Measurements from ENCODE around the gene KLK14. TPM values are rescaled to one million over a fixed set of nuclear protein-coding genes. Genes with fewer than 3 reads are reported as not detected.

KLK14 gene
- total RNA-seq, 1 experiment from 2014 or later, result 0.26 TPM

- Mint-ChIP-seq H3K9me3 (no peaks in the 10 kb centered on the region), H3K4me3 (no peak overlapping the region), H3K27ac (no peak overlapping the region; a peak in 1 of 7 replicates), H3K4me1 (peaks cover 17 to 25% of the 10 kb centered on the region in 2 experiments), H3K36me3 (ENCODE audit: insufficient read depth in 1 of 3, low read depth in 3 of 3) (peaks cover 0 to 11% (median 4%) of the 10 kb centered on the region in 3 experiments; a peak in 3 of 7 replicates), H3K27me3 (ENCODE audit: low read depth) (no peaks in the 10 kb centered on the region; the same call in none of the 2 replicates)
- Histone ChIP-seq H3K23me2 (ENCODE audit: insufficient read length, low read depth, low read length, poor library complexity, severe bottlenecking) (no peaks in the 10 kb centered on the region), H3K4me1 (ENCODE audit: insufficient read depth, low read length) (no peaks in the 10 kb centered on the region), H2BK12ac (ENCODE audit: insufficient read length, low read depth, low read length) (no peak overlapping the region), H4K91ac (ENCODE audit: insufficient read length, low read depth, low read length) (no peak overlapping the region), H4K20me1 (ENCODE audit: control insufficient read depth, insufficient read depth, insufficient read length) (no peaks in the 10 kb centered on the region), H3K9ac (ENCODE audit: extremely low read depth, insufficient read length, low read length) (no peak overlapping the region), H3K79me2 (ENCODE audit: insufficient read depth, low read length) (no peaks in the 10 kb centered on the region), H3K4ac (ENCODE audit: low read depth, low read length) (no peak overlapping the region), H3K27me3 (ENCODE audit: insufficient read depth, low read length) (no peaks in the 10 kb centered on the region), H4K8ac (replicated peaks; ENCODE audit: insufficient read length, low read depth, low read length) (no peak overlapping the region), H2BK20ac (ENCODE audit: low read depth, low read length, poor library complexity, severe bottlenecking) (no peak overlapping the region), H2BK120ac (ENCODE audit: low read depth, low read length, poor library complexity, severe bottlenecking) (no peak overlapping the region), H2BK5ac (ENCODE audit: insufficient read length, low read length) (no peak overlapping the region), H3K23ac (ENCODE audit: insufficient read length, low read depth, low read length) (no peak overlapping the region), H2BK15ac (ENCODE audit: low read depth, low read length) (no peak overlapping the region), H2AFZ (ENCODE audit: low read length) (no peak overlapping the region), H3T11ph (ENCODE audit: low read length) (no peak overlapping the region), H3K14ac (ENCODE audit: insufficient read depth, low read length) (no peak overlapping the region; the same call in 1 of the 2 replicates), H3K9me3 (ENCODE audit: control insufficient read depth, low read depth, low read length) (no peaks in the 10 kb centered on the region), H2AK5ac (ENCODE audit: insufficient read length, low read length) (no peak overlapping the region), H3K56ac (ENCODE audit: insufficient read length, low read depth, low read length) (no peak overlapping the region), H4K5ac (ENCODE audit: insufficient read length, low read depth, low read length) (no peak overlapping the region), H3K18ac (ENCODE audit: insufficient read length, low read depth, low read length) (no peak overlapping the region), H3K27ac (ENCODE audit: insufficient read length, low read depth, low read length) (no peak overlapping the region), H3K4me2 (ENCODE audit: insufficient read depth, insufficient read length, low read length) (no peak overlapping the region), H3K79me1 (ENCODE audit: insufficient read depth, low read depth, low read length, poor library complexity, severe bottlenecking) (no peaks in the 10 kb centered on the region)
- WGBS (ENCODE audit: extremely low coverage, insufficient read length, low lambda C conversion rate), result no CpG with 5 or more reads among the region's 6 CpGs
- no peak for DNase-seq
- peak; percentile 58; the same call in 2 of the 3 replicates for TF ChIP-seq CTCF (conservative IDR thresholded peaks at IDR 0.05)
These were observed 13.9 kb upstream of the KLK14 start for GRCh38 chr19:51096473-51097165.

Measured in H9 (cell line).